ENCODE results near the gene NUP62CL. TPM values are rescaled to one million over a fixed set of nuclear protein-coding genes. Genes with fewer than 3 reads are reported as not detected.
"Not testable (repeated sequence)": the region's sequence is repeated elsewhere in the genome, so short reads cannot be mapped to it uniquely, and the experiment has no call there.

The NUP62CL gene
- total RNA-seq, 3 donors from 2014 or later: 1.7 to 6.1 (median 4.2) TPM

GRCh38 chrX:107197319-107197718 is 8.9 kb downstream of the NUP62CL start:
- no peaks in the 10 kb centered on the region for H3K36me3 ChIP-seq (ENCODE audit: low read depth)

GRCh38 chrX:107171369-107172102 is 34.7 kb downstream of the NUP62CL start:
- H3K36me3 ChIP-seq (ENCODE audit: low read depth): no peaks in the 10 kb centered on the region
- H3K4me3 ChIP-seq: no peak overlapping the region
- ATAC-seq (no peak), DNase-seq (no peak)
- no peak for TF ChIP-seq CTCF (IDR thresholded peaks at IDR 0.05)
- H3K4me1 ChIP-seq (ENCODE audit: low read depth): no peaks in the 10 kb centered on the region
- H3K9me3 ChIP-seq: no peaks in the 10 kb centered on the region
- intact Hi-C loops (cut with DNase I, micrococcal nuclease): no loop called here

More at GRCh38 chrX:107197319-107197718, 8.9 kb downstream of the NUP62CL start:
- H3K9me3 ChIP-seq: no peaks in the 10 kb centered on the region
- DNase-seq (no peak), ATAC-seq (no peak)
- no peak for TF ChIP-seq CTCF (IDR thresholded peaks at IDR 0.05)
- intact Hi-C loops (cut with DNase I, micrococcal nuclease): no loop called here
- no peak overlapping the region for H3K4me3 ChIP-seq
- H3K4me1 ChIP-seq (ENCODE audit: low read depth): no peaks in the 10 kb centered on the region

- no peaks in the 10 kb centered on the region for H3K36me3 ChIP-seq (ENCODE audit: low read depth)
- TF ChIP-seq CTCF (IDR thresholded peaks at IDR 0.05): no peak
- H3K4me1 ChIP-seq (ENCODE audit: low read depth): no peaks in the 10 kb centered on the region
- no peaks in the 10 kb centered on the region for H3K9me3 ChIP-seq
- DNase-seq (no peak), ATAC-seq (no peak)
- intact Hi-C loops (cut with DNase I, micrococcal nuclease): no loop called here
- no peak overlapping the region for H3K4me3 ChIP-seq
Measured at GRCh38 chrX:107168712-107169111, 37.5 kb downstream of the NUP62CL start.

GRCh38 chrX:107168257-107168656 is 38.0 kb downstream of the NUP62CL start:
- intact Hi-C loops (cut with DNase I, micrococcal nuclease): no loop called here
- H3K4me3 ChIP-seq: no peak overlapping the region
- TF ChIP-seq CTCF (IDR thresholded peaks at IDR 0.05): no peak
- ATAC-seq (no peak), DNase-seq (no peak)
- no peaks in the 10 kb centered on the region for H3K9me3 ChIP-seq
- no peaks in the 10 kb centered on the region for H3K4me1 ChIP-seq (ENCODE audit: low read depth)
- H3K36me3 ChIP-seq (ENCODE audit: low read depth): no peaks in the 10 kb centered on the region

GRCh38 chrX:107167163-107167921 is 38.9 kb downstream of the NUP62CL start:
- no peak for TF ChIP-seq CTCF (IDR thresholded peaks at IDR 0.05)
- no peak for ATAC-seq
- H3K4me3 ChIP-seq: no peak overlapping the region
- no peaks in the 10 kb centered on the region for H3K9me3 ChIP-seq
- intact Hi-C loops (cut with DNase I, micrococcal nuclease): no loop called here
- no peaks in the 10 kb centered on the region for H3K36me3 ChIP-seq (ENCODE audit: low read depth)
- DNase-seq: no peak
- H3K4me1 ChIP-seq (ENCODE audit: low read depth): no peaks in the 10 kb centered on the region

GRCh38 chrX:107157618-107158017 is 48.6 kb downstream of the NUP62CL start:
- ATAC-seq; H3K4me3 ChIP-seq; intact Hi-C loops (cut with DNase I, micrococcal nuclease); DNase-seq; H3K36me3 ChIP-seq (ENCODE audit: low read depth); H3K4me1 ChIP-seq (ENCODE audit: low read depth); H3K9me3 ChIP-seq: not testable (repeated sequence)

GRCh38 chrX:107155621-107156430 is 50.4 kb downstream of the NUP62CL start:
- DNase-seq: peak in 2 of 3 donors; percentile 1 to 30
- intact Hi-C loops (cut with DNase I, micrococcal nuclease); ATAC-seq; H3K9me3 ChIP-seq; H3K4me3 ChIP-seq; H3K36me3 ChIP-seq (ENCODE audit: low read depth); H3K4me1 ChIP-seq (ENCODE audit: low read depth): not testable (repeated sequence)
